B cell (primary cell): ENCODE data around the gene ZNF326. TPM values are rescaled to one million over a fixed set of nuclear protein-coding genes. Genes with fewer than 3 reads are reported as not detected.

Experiments
- ATAC-seq: fragments of 200-7000 bp; cut with Tn5 transposase; one replicate; pipeline ENCODE4 v1.10.0; 2021; ENCODE audit warnings: low read depth, mild to moderate bottlenecking, moderate number of reproducible peaks, moderate library complexity
- CTCF ChIA-PET: fragments of 350-600 bp; sonication (Branson Sonifier 250); formaldehyde crosslinking; loops from one replicate; lab custom pipeline; 2021; ENCODE audit warnings: antibody characterized with exemption, inconsistent platforms; lab: Charles Lee
- POLR2A ChIA-PET: fragments of 350-600 bp; sonication (Branson Sonifier 250); formaldehyde crosslinking; loops from one replicate; lab custom pipeline; 2021; ENCODE audit warnings: antibody characterized with exemption; lab: Charles Lee
- DNase-seq: peaks from one replicate; pipeline ENCODE4 v3.0.0; 2013
- H2AFZ ChIP-seq: 2 replicates; pipeline ENCODE4 v1.6.1; 2012; ENCODE audit warnings: mild to moderate bottlenecking, low read depth, low read length; ENCODE audit not compliant: insufficient read depth, poor library complexity, severe bottlenecking
- H3K27ac ChIP-seq, 2 donors: 1 replicate in 1 of 2; 2 replicates in 1 of 2; pipeline ENCODE4 v1.5.1; 2012 to 2013; ENCODE audit warnings: low read length in 2 of 2, mild to moderate bottlenecking in 2 of 2, moderate library complexity in 1 of 2
- H3K27me3 ChIP-seq, 4 experiments: fragments of 200-600 bp in 1 of 4; sonication (generic) in 1 of 4; replicated peaks in 1 of 4; 1 replicate in 2 of 4; 2 replicates in 2 of 4; pipeline versions ENCODE4 v1.6.1 to v1.7.0; 2013 to 2016; ENCODE audit warnings: low read length in 3 of 4, mild to moderate bottlenecking in 2 of 4, mixed read lengths in 1 of 4, moderate library complexity in 1 of 4; ENCODE audit not compliant: insufficient read depth in 4 of 4, control insufficient read depth in 3 of 4; ENCODE audit errors: control extremely low read depth in 1 of 4
- H3K36me3 ChIP-seq, 2 experiments: replicated peaks in 1 of 2; 1 replicate in 1 of 2; 2 replicates in 1 of 2; pipeline versions ENCODE4 v1.6.1 to v1.7.1; 2013; ENCODE audit warnings: low read length in 1 of 2; ENCODE audit not compliant: insufficient read depth in 2 of 2, control insufficient read depth in 1 of 2; ENCODE audit errors: control extremely low read depth in 1 of 2, extremely low read depth in 1 of 2
- H3K4me1 ChIP-seq, 2 donors: fragments of 200-600 bp in 1 of 2; sonication (generic) in 1 of 2; 1 replicate in 1 of 2; 2 replicates in 1 of 2; pipeline versions ENCODE4 v1.5.1 to v1.6.1; 2013 to 2017; ENCODE audit warnings: low read length in 2 of 2; ENCODE audit not compliant: control insufficient read depth in 2 of 2, insufficient read depth in 2 of 2
- H3K4me2 ChIP-seq: replicated peaks from 2 replicates; pipeline ENCODE3; 2012; ENCODE audit warnings: mild to moderate bottlenecking, low read depth, low read length; ENCODE audit not compliant: poor library complexity, severe bottlenecking
- H3K4me3 ChIP-seq, 5 experiments: fragments of 200-600 bp in 1 of 5; sonication (generic) in 1 of 5; 1 replicate in 3 of 5; 2 replicates in 2 of 5; pipeline versions ENCODE4 v1.5.1 to v1.7.0; 2011 to 2016; ENCODE audit warnings: low read length in 4 of 5, mild to moderate bottlenecking in 4 of 5, low read depth in 2 of 5, control low read depth in 1 of 5, moderate library complexity in 1 of 5; ENCODE audit not compliant: insufficient read depth in 1 of 5; ENCODE audit errors: control extremely low read depth in 1 of 5, extremely low read depth in 1 of 5
- H3K79me2 ChIP-seq: fragments of 200-600 bp; sonication (generic); one replicate; pipeline ENCODE4 v1.6.0; 2016; ENCODE audit warnings: low read length; ENCODE audit not compliant: control insufficient read depth, insufficient read depth
- H3K9ac ChIP-seq: fragments of 200-600 bp; sonication (generic); 2 replicates; pipeline ENCODE4 v1.6.1; 2017; ENCODE audit warnings: mild to moderate bottlenecking, low read length, moderate library complexity
- H3K9me3 ChIP-seq, 3 donors: one replicate each; pipeline versions ENCODE4 v1.6.1 to v1.7.1; 2013; ENCODE audit warnings: low read length in 2 of 3; ENCODE audit not compliant: control insufficient read depth in 2 of 3, insufficient read depth in 1 of 3; ENCODE audit errors: control extremely low read depth in 1 of 3
- H4K20me1 ChIP-seq: 2 replicates; pipeline ENCODE4 v1.6.0; 2012; ENCODE audit warnings: mild to moderate bottlenecking, low read length; ENCODE audit not compliant: insufficient read depth, control insufficient read depth, poor library complexity, severe bottlenecking
- H3K27ac Mint-ChIP-seq: one replicate; pipeline ENCODE4 v1.8.0; 2021; ENCODE audit warnings: mixed read lengths
- H3K27me3 Mint-ChIP-seq: one replicate; pipeline ENCODE4 v1.8.0; 2021; ENCODE audit warnings: mixed read lengths
- H3K4me1 Mint-ChIP-seq: one replicate; pipeline ENCODE4 v1.8.0; 2021; ENCODE audit warnings: mixed read lengths
- H3K4me3 Mint-ChIP-seq: one replicate; pipeline ENCODE4 v1.8.0; 2021; ENCODE audit warnings: mixed read lengths
- H3K9me3 Mint-ChIP-seq: one replicate; pipeline ENCODE4 v1.8.0; 2022; ENCODE audit warnings: mixed read lengths; ENCODE audit not compliant: insufficient read depth
- CTCF ChIP-seq: fragments of 200-600 bp; IDR thresholded peaks from one replicate; pipeline ENCODE4 v1.8.0; 2022; ENCODE audit warnings: antibody characterized with exemption, mild to moderate bottlenecking
- EZH2 ChIP-seq: IDR thresholded peaks from 2 replicates; pipeline ENCODE4 v1.6.1; 2012; ENCODE audit warnings: borderline replicate concordance, low read depth, mild to moderate bottlenecking, moderate library complexity, low read length; ENCODE audit not compliant: insufficient read depth, poor library complexity, severe bottlenecking
- WGBS: methylation state at CpG from one replicate; pipeline ENCODE4 v1.1.5; 2013; ENCODE audit warnings: missing lambda C conversion rate; ENCODE audit not compliant: insufficient coverage; 5-methylcytosine and 5-hydroxymethylcytosine counted together
- intact Hi-C: fragments of 100-400 bp; cut with micrococcal nuclease; formaldehyde crosslinking; loops from one replicate; pipeline ENCODE4 v1.10.0; 2022
- polyA plus RNA-seq: library from polyadenylated mRNA; depleted of rRNA; stranded (reverse); fragments of >200 nt; gene quantifications from 2 replicates; pipeline ENCODE4 v1.2.3, GENCODE V29; 2012
- total RNA-seq, 2 donors: library from RNA; stranded (reverse); fragments of 120-200 nt in 1 of 2; gene quantifications; 1 replicate in 1 of 2; 2 replicates in 1 of 2; pipeline versions ENCODE4 v1.2.3 to v1.2.4, GENCODE V29; 2013 to 2022

Gene ZNF326
- total and polyA plus RNA-seq, 2 donors (not counting 1 experiment from before 2014, with no cell fraction given) = 6.1 to 34.1 TPM

- intact Hi-C loops = no loop called here
- Histone ChIP-seq H3K4me1 (peaks cover 2 to 10% of the 10 kb centered on the region in 2 donors), H3K4me3 (no peak overlapping the region), H3K4me2 (peak overlapping the region; percentile 12), H4K20me1 (no peaks in the 10 kb centered on the region), H3K27me3 (no peaks in the 10 kb centered on the region), H3K27ac (no peak overlapping the region), H3K79me2 (no peaks in the 10 kb centered on the region), H3K9ac (no peak overlapping the region), H3K36me3 (no peaks in the 10 kb centered on the region), H3K9me3 (no peaks in the 10 kb centered on the region), H2AFZ (no peak overlapping the region)
- no peaks in the 10 kb centered on the region for H3K9me3 Mint-ChIP-seq
- no peak for DNase-seq
- no peak for ATAC-seq
- H3K27ac Mint-ChIP-seq = no peak overlapping the region
- POLR2A ChIA-PET = no interaction called here
- TF ChIP-seq CTCF (no peak), EZH2 (no peak)
- no peak overlapping the region for H3K4me3 Mint-ChIP-seq
- peaks cover 10% of the 10 kb centered on the region for H3K27me3 Mint-ChIP-seq
- WGBS = 60% methylated on average over 1 of the region's 6 CpGs
- H3K4me1 Mint-ChIP-seq = peaks cover 13% of the 10 kb centered on the region
- CTCF ChIA-PET = interaction anchor here (0.6 kb wide), 1 partner anchor 963 kb away, joined by 4 read pairs; no protein-coding TSS in a partner anchor
Measured at GRCh38 chr1:89962024-89962741, 32.7 kb upstream of the ZNF326 start.

DNA sequence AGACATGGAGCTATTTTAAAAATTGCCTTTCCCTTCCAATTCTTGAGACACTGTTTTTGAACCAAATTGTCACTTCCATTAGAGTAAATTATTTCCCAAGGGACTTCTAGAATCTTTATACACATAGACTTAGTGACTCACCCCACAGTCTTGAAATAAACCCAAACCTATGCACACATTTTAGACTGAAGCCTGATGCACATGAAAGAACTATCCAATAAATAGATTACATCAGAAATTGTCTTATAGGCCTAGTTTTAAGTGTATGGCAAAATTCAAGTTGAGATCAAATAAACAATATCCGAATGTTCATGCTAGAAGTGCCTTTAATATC, 32.2 kb upstream of the ZNF326 start:
- DNase-seq = no peak
- Histone ChIP-seq H2AFZ (no peak overlapping the region), H3K4me1 (peaks cover 0 to 10% of the 10 kb centered on the region in 2 donors), H3K27me3 (no peaks in the 10 kb centered on the region), H3K36me3 (no peaks in the 10 kb centered on the region), H3K79me2 (no peaks in the 10 kb centered on the region), H3K27ac (no peak overlapping the region), H3K4me3 (no peak overlapping the region), H3K9me3 (no peaks in the 10 kb centered on the region), H3K4me2 (no peak overlapping the region), H4K20me1 (no peaks in the 10 kb centered on the region), H3K9ac (no peak overlapping the region)
- Mint-ChIP-seq H3K4me3 (no peak overlapping the region), H3K27me3 (peaks cover 10% of the 10 kb centered on the region), H3K4me1 (peaks cover 10% of the 10 kb centered on the region), H3K9me3 (no peaks in the 10 kb centered on the region), H3K27ac (no peak overlapping the region)
- TF ChIP-seq CTCF = no peak
- TF ChIP-seq EZH2 = no peak
- intact Hi-C loops = no loop called here
- ATAC-seq = no peak
- WGBS = no CpG with 5 or more reads among the region's 1 CpG
- ChIA-PET POLR2A (no interaction called here), CTCF (interaction anchor here (0.6 kb wide), 1 partner anchor 963 kb away, joined by 4 read pairs; no protein-coding TSS in a partner anchor)
